ENCODE results near the gene HLA-A.
"Not testable (repeated sequence)": the region's sequence is repeated elsewhere in the genome, so short reads cannot be mapped to it uniquely, and the experiment has no call there.

The HLA-A gene

DNA sequence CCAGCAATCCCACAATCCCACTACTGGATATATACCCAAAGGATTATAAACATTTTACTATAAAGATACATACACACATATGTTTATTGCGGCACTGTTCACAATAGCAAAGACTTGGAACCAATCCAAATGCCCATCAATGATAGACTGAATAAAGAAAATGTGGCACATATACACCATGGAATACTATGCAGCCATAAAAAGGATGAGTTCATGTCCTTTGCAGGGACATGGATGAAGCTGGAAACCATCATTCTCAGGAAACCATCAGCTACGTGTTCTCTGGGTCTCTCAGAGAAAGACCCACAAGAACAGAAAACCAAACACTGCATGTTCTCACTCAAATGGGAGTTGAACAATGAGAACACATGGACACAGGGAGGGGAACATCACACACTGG, 21.4 kb downstream of the HLA-A start:
- DNase-seq: not testable (repeated sequence)

DNA sequence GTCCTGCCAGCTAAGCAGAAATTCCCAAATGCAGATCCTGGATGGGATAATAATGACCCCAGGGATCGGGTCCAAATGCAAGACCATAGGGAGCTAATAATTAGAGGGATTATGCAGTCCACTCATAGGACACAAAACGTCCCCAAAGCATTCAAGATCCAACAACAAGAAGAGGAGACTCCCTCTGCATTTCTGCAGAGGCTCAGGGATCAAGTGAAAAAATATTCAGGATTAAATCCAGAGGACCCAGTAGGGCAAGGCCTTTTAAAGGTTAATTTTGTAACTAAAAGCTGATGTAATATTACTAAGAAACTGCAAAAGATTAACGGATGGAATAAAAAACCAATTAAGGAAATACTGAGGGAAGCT, 22.2 kb downstream of the HLA-A start:
- no peak for DNase-seq

DNA sequence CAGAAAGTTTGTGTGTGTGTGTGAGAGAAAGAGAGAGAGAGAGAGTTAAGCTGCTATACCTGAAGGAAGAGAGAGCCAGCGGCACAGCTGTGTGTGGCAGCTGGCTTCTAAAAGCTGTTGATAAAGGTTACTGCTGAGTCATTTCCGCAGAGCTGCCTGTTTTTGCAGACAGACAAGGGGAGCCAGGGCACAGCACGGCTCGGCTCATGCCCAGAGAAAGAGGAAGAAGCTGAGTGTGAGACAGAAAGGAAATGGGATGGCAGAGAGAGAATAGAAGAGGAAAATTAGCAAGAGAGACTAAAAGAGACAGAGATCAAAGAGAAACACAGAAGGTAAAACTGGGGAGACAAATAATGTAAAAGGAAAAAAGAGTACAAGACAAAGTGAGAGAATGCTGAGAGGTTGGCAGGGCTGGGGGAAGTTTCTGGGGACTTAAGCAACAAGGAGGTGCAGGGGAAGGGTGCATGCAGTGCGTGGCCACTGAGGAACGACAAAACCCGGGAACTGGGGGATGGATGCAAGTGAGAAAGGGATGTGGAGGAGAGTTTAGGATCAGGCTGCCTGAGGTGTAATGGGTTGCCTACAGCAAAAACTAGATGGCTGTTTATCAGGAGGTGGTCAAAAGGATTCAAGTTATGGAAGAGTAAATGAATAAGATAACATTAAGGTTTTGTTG, 22.7 kb downstream of the HLA-A start:
- DNase-seq: peak; percentile 87 to 89

DNA sequence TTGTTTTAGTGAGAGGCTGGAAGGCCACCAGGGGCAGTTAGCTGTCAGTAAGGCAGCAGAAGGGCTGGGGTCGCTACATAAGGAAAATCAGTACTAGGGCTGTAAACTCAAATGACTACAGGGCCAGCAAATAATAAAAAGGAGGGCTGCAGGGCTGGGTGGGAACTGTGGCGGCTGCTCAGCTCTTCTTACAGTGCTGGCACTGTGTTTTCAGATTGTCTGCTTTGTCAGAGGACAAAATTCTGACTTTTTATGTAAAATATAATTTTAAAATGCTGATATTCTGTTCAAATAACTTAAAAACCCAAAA, 23.2 kb downstream of the HLA-A start:
- DNase-seq: no peak

DNA sequence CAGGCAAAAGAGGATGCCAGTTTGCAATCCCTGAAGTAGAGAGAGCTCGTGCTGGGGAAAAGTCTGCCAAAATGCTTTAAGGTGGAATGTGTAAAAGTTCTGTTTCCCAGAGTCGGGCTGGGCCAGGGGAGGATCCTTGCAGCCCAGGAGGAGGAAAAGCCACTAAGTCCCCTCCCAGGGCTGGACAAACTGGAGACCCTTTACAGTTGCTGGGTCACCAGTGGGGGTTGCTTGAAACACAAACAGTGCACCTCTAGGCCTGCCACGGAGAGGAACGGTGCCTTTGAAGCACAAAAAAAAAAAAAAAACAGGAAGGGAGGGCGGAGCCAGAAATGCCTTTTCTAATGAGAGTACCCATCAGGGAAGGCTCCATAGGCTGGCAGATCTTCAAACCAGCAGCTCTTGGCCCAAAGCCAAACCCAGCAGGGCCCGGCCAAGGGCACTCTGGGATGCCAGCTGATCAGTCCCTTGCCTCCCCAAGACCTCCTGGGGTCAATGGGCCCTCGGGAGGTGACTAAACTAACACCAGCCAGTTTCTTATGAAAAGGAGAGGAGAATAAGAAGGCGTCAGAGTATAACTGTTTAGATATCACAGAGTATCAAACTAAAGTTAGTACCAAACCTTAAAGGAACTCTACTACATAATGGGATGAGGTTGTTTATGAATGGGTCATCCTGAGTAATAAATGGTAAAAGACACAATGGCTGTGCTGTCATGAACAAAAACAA, 23.7 kb downstream of the HLA-A start:
- DNase-seq: peak; percentile 63 to 83

DNA sequence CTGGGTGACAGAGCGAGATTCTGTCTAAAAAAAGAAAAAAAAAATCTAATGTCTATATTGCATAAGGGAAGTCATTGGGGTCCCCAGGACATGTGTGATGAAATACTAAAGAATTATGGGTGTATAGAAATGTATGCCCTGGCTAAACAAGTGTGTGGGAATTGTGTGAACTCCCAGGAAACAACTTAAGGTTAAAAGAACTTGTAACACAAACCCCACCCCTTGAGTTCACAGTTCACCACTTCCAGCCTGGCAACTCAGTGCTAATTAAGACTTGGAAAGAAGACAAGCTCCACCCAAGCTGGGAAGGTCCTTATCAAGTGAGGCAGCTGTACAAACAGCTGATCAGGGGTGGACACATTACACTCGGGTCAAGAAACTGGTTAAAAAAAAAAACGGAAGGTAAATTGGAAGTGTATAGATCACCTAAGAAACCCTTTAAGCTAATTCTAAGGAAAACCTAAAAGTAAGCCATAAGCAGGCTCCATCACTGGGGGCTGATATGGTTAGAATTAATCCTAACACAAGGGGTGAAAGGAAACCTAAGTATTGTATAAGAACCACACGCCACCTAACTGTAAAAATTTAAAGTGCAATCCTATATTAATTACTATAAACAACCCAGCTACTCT, 25.2 kb downstream of the HLA-A start:
- DNase-seq: peak in 1 of 2 donors; percentile 53

DNA sequence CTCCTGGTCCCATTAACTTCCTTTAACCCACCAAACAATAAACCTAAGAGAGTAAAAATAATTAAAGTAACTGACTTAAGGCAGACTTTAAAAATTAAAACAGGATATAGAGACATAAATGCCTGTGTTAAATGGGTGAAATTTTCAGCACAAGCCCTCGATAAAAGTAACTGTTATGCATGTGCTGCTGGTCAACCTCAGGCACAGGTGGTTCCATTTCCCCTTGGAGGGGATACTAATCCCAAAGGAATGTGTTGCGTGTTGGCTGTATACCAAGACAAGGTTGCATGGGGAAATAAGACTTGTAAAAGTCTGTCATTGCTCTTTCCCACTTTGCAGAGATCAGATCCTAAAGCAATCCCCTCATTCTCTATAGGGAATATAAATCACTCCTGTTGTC, 25.8 kb downstream of the HLA-A start:
- DNase-seq: no peak

DNA sequence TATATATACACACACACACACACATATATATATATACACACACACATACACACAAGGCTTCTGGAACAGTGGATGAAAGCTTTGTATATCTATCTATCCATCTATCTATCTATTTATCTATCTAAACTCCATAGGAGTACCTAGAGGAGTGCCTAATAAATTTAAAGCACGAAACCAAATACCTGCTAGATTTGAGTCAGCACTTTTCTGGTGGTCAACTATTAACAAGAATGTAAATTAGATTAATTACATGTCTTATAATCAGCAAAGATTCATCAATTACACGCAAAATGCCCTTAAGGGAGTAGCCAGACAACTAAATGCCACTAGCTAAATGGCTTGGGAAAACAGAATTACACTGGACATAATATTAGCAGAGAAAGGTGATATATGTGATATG, 26.6 kb downstream of the HLA-A start:
- no peak for DNase-seq

DNA sequence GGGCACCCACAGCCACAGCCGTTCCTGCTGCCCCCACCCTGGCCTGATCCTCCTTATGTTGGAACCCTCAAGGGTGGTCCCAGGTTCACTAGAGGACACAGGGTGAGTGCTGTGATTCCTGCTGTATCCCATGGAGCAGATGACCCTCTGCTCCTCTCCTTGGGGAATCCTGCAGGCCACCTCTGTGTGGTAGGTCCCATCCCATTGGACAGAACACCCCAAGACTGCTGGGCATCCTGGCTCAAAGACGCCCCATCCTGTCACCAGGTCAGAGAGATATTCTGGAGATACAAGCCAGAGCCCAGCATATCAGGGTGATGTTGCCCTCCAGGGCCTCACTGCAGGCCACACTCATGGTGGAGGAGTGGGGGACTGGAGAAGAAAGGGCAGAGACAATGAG, 28.4 kb downstream of the HLA-A start:
- no peak for DNase-seq

DNA sequence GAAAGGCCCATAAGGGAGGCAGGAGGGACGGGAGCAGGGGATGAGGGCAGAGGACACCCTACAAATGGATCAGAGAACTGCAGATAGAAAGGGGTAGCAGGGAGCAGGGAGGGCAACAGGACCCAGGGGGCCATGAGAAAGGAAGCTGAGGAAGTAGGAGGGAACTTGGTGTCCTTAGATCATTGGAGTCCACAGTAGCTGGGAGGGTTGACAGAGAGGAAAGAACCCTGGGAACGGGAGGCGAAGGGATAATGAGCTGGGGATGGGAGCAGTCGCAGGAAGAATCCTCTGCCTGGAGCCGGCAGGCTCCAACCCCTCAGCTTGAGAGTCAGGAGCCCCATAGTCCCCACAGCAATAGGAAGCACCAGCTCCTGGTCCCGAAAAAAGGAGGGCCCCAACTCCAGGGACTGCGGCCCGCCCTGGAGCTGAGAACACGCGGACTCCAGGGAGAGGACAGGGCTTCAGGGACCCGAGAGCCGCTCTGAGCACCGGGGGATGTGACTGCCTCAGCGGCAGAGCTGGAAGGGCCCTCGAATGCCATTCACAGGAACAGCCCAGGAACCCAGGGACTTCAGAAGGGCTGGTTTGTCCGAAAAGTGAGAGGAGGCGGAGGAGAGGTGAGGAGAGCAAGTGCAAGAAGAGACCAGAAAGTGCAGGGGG, 32.7 kb downstream of the HLA-A start:
- DNase-seq: no peak

DNA sequence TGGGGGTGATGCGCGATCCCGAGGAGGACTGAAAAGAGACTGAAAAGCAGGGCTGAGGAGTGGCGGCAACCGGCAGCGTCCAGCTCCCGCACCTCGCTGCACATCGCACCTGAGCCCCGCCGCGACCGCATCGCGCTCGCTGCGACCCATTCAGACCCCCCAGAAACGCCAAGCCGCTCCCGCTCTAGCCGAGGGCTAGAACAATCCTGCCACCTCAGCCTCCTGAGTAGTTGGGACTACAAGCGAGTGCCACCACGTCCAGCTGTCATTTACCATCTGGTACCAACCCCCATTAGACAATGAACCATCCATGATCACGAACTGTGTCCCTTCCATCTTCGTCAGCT, 33.2 kb downstream of the HLA-A start:
- no peak for DNase-seq

DNA sequence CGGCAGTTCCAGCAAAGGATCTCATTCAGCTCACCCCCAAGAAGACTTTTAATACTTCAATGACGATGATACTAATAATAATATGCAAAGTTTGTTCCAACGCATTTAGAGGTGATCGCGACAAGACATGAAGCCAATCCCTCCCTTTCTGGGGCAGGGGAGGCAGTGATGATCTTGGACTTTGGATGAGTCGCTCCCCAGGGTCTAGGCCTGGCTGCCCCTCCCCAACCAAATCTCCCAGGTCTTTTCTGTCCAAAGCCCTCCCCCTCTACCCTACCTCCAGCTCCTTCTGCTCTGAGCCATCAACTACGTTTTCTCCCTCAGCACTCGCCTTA, 33.9 kb downstream of the HLA-A start:
- no peak for DNase-seq

DNA sequence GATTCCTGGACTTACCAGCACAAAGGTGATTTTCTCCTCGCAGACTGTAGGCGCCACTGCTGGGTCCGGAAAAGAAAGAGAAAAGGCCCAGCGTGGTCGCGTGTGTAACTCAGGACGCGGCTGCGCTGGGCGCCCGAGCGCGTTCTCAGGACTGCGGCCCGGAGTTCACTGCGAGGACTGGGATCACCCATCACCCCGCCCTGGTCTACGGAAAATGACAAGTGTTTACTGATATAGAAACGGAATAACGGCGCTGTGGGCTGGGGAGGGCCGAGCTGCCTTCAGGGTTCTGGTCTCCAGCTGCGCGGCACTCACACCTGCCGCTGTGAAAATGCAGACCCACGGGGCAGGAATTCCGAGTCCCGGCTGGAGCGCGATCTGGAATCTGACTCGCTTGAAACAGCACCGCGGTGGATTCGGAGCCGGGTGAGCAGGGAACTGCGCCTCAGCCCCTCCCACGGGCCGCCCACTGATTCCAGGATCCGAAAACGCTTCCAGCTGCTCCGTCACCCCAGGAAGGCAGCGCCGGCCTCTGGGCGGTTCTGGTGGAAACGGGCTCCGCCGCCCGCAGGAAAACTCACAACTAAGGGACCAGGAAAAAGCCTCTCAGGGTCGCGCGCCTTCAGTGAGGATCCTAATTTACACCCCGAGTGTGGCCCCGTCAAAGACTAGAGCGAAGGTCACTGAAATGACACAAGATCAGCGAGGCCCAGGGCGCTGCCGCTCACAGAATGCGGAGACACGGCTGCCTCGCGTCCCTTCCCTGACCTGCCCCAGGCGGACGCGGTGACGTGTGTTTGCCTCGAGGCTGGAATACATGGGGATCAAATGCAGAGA, 34.5 kb downstream of the HLA-A start:
- DNase-seq: peak; percentile 59 to 60

DNA sequence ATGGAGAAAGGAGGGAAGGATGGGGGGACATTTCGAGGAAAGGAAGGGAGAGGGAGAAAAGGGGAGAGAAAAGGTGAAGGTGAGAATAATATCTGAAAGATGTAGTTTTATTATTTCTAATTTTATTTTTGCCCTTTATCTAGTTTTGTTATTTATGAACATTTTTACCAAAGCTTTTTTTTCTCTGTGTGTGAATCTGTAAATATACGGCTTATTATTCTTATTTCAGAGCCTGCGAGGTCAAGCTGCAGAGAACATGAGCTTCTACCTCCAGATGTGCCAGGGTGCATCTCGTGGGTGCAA, 35.0 kb downstream of the HLA-A start:
- no peak for DNase-seq

DNA sequence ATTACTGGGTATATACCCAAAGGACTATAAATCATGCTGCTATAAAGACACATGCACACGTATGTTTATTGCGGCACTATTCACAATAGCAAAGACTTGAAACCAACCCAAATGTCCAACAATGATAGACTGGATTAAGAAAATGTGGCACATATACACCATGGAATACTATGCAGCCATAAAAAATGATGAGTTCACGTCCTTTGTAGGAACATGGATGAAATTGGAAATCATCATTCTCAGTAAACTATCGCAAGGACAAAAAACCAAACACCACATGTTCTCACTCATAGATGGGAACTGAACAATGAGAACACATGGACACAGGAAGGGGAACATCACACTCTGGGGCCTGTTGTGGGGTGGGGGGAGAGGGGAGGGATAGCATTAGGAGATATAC, 37.7 kb downstream of the HLA-A start:
- not testable (repeated sequence) for DNase-seq

DNA sequence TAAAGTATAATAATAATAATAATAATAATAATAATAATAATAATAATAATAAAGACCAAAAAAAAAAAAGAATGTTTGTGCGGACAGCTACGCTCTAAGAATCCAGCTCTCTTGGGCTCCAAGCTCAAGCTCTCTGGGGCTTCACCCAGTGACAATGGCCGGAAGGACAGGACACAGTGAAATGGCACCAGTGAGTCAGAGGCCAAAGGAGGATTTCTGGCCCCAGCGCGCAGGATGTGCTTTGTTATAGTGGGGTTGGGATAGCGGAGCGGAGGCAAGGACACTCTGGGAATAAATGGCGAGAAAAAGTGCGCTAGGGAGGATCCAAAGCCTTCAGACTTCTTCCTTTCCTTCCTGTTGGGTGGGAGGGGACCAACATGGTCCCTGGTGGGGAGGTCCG, 38.2 kb downstream of the HLA-A start:
- DNase-seq: no peak

DNA sequence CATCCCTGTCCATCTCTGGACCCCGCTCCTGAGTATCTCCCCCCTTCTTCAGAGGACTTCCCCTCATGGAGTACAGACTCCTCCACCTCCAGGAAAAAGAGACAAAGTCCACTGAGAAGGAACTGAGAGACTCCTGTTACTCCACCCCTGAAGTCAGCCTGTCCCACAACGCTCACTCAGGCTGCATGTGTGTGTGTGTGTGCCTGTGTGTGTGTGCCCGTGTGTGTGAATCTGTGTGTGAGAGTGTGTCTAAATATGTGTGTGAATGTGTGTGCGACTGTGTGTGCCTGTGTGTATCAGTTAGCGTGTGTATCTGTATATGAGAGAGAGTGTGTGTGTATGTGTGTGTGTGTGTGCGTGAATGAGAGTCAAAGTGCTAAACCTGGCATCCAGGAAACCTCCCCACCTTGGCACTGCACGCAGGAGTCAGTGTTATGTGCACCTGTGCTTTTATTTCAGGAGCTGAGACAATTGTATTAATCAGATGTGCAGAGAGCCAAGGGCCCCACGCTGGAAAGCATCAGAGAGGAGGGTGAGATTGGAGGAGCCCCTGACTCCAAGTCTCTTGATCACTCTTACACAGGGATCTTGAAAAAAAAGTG, 39.0 kb downstream of the HLA-A start:
- no peak for DNase-seq

DNA sequence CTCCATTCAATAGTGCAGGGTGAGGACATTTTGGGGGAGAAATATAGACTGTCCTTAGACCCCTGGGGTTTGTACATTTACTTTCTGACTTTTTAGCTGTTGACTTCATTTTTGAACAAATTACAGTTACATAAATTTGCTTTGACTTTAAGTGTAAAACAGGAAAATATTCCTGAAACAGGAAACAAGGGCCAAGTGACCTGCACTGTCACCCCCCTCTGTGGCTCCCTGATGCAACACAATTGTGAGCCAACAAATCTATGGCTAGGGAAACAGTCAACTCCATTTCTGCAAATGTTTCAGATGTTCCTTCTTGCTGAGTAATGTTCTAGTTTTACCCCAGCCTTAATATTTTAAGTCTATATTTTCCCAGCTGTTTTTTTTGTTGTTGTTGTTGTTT, 39.8 kb downstream of the HLA-A start:
- DNase-seq: no peak

DNA sequence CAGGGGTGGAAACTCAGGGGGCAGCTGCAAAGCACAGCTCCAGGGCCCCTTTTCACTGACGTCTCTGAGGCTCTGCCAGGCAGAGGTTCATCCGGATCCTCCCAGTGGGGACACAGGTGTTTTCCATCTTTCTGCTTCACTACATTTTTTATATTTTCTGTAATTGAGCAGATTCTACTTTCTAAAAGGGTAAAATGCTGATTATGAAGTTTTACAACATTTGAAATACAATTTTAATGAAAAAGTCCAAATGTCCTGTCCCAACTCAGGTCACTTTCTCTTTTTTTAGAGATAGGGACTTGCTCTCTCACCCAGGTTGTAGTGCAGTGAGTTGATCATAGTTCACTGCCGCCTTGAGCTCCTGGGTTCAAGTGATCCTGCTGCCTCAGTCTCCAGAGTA, 41.9 kb downstream of the HLA-A start:
- DNase-seq: no peak

DNA sequence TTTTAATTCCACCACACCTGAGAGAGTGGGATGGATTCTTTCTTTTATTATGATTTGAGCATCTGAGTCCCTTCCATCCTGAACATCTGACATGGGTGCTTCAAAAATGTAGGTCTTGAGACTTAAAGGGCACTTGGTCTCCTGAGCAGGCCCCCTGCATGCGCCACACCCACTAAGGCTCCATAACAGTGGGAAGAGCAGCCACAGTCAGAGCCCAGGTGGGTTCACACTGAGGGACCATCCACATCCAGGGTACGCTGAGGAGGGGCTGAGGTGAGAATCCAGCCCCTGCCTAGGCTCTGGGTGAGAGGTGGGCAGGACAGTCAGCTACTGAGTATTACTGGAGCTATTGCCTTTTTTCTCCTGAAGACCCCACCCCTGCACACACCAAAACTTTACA, 42.7 kb downstream of the HLA-A start:
- no peak for DNase-seq

DNA sequence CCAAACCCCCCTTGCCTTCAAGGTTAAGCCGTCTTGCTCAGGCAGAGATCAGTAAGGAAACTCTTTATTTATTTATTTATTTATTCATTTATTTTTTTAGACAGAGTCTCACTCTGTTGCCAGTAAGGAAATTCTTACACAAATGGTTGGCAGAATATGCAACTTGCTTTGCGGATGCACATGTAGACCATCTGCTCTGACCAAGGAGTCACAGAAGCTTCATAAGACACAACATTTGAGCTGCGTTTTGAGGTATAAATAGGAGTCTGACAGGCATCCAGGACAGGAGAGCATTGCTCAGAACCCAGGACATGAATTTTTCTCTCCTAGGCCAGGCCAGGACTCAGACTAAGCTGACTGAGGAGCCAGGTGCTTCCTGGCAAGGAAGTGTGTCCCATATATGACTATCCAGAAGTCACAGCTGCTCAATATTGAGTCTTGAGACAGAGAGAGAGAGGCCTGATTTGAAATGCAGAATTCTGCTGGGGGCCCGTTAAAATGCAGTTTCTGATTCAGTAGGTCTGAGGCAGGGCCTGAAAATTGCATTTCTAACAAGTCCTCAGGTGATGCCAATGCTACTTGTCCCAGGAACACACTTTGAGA, 43.9 kb downstream of the HLA-A start:
- no peak for DNase-seq

DNA sequence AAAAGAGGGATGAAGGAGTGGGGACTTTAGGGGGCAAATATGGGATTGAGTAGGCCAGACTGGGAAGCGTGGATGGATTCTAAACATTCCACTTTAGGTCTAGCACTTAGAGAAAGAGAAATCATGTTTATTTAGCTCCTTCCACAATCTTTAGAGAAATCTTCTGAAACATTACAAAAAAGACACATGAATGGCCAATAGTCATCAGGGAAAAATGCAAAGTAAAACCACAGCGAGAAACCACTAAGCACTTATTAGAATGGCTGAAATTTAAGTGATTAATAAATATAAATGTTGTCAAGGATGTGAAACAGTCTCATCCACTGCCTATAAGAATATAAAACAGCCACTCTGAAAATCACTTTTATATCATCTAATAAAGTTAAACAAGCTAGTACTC, 46.9 kb downstream of the HLA-A start:
- DNase-seq: no peak

DNA sequence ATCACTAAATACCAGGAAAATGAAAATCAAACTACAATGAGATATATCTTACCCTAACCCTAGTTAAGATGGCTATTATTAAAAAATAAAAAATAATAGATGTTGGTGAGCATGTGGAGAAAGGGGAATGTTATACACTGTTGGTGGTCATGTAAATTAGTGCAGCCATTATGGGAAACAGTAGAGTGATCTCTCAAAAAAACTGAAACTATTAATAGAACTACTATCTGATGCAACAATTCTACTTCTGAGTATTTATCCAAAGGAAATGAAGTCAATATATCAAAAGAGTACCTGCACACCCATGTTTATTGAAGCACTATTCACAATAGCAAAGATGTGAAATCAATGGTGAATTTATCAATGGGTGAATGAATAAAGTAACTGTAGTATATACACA, 48.6 kb downstream of the HLA-A start:
- no peak for DNase-seq

Measured in CD4-positive, alpha-beta T cell treated with Interleukin-4 for 1 hour (primary cell).